Measurements from ENCODE around the gene FBXL20.

GRCh38 chr17:39284685-39285084 lies 116.7 kb downstream of the FBXL20 start:
- TF ChIP-seq HNF4G (IDR thresholded peaks at IDR 0.05), result no peak
- no peak for TF ChIP-seq CTCF (IDR thresholded peaks at IDR 0.05; ENCODE audit: low read depth, low read length, missing input control)
- no peak for TF ChIP-seq REST (IDR thresholded peaks at IDR 0.05)
- no peak for TF ChIP-seq ATF3 (IDR thresholded peaks at IDR 0.05)
- no peak for TF ChIP-seq TAF1 (conservative IDR thresholded peaks at IDR 0.05)

All from liver (tissue), 3 donors.